ENCODE data around the gene GNA15.
A peak's percentile ranks its signal among the peaks of the same experiment; 100 is the strongest.

Gene GNA15

GRCh38 chr19:3119071-3119595 lies 16.7 kb upstream of the GNA15 start:
- intact Hi-C loops (cut with DNase I): no loop called here
- DNase-seq: peak in 2 of 10 donors; percentile 39 to 51

DNA sequence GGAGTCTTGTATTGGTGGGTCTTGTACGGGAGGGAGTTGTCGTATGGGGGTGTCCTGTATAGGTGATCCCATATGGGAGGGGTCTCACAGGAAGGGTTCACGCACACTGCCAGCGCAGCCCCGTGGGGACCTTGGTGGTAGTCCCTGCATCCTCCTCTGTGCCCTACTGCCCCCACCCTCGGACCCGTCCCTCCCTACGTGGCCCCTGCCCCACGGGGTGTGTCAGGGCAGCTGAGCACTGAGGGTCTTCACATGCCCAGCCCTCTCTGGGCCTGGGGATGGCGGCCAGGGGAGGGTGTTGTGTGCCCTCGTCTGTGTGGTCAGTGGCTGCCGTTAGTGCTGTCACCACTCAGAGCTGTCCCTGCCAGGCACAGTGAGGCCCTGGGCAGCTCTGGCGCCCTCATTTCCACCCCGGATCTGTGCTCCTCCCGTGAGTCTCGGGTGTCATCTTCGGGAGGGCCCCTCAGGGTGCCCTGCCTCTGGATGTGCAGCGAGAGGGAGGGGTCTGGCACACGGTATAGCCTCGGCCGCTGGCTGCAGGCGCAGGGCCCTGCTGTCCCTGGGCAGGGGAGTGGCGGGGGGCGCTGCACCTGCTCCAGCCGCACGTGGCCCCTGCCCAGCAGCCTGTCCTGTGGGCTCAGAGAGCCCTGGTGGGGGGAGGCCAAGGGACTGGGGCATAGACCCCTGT lies 16.0 kb upstream of the GNA15 start:
- intact Hi-C loops (cut with DNase I): no loop called here
- peak in 2 of 10 donors; percentile 50 to 87 for DNase-seq

DNA sequence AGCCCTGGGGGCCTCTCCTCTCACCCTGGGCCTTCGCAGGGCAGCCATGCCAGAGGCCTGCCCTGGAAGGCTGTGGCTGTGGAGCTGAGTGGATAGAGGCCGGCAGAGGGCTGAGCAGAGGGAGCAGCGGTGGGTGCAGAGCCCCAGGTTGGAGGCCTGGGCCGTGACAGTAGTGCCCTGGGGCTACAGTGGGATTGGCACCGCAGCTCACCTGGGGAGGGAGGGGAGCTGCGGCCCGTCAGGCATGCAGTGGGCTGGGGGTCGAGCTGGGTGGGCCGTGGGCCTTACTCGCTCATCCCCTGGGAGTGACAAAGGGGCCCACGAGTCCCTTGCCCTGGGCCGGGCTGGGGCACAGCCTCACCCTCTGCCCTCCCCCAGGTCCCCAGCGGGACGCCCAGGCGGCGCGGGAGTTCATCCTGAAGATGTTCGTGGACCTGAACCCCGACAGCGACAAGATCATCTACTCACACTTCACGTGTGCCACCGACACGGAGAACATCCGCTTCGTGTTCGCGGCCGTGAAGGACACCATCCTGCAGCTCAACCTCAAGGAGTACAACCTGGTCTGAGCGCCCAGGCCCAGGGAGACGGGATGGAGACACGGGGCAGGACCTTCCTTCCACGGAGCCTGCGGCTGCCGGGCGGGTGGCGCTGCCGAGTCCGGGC lies 15.1 kb upstream of the GNA15 start:
- intact Hi-C loops (cut with DNase I): no loop called here
- DNase-seq: peak in 2 of 10 donors; percentile 59 to 74

DNA sequence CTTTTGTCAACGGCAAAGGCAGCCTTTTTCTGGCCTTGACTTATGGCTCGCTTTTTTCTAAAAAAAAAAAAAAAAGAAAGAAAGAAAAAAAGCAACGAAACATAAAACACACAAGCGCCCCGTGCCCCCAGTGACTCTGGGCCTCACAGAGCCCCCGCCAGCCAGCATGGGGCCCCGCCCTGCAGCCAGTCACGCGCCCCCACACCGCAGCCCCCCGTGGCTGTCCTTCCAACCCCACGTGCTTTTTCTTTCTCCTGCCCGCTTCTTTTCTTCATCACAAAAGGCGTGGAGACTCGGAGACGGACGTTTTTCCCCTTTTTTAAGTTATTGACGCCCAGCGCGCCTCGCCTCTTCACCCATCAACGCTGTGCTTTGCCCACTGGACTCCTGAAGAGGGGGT lies 14.4 kb upstream of the GNA15 start:
- peak in 2 of 10 donors; percentile 57 to 58 for DNase-seq
- intact Hi-C loops (cut with DNase I): no loop called here

DNA sequence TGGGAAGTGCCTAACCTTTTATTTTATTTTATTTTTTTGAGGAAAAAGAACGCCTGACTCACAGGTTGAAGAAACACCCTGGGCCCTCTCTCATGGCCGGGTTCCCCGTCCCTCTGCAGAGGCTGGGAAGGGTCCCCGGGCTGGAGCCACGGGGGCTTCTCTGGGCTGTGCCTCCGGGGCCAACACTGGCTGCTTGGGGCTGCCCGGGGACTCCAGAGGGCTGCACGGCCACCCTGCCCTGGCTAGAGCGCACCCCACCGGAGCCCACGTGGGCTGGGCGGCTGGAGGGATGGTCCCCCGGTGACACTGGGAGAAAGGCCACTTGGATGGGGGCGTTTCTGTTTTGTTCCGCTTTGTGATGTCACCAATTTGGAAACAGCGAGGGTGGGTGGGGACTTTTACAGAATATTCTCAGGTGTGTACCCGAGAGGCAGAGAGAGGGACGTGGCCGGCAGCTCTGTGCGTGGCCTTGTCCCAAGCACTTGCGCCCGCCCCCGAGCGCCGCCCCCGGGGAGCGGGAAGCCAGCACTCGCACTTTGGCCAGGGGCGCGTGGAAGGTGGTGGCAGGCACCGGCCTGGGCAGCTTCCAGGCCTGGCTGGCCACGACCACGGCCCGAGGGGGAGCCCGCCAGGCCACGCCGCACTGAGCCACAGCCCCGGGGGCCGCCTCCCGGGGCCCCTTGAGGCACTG lies 13.9 kb upstream of the GNA15 start:
- intact Hi-C loops (cut with DNase I): no loop called here

GRCh38 chr19:3122512-3122870 lies 13.3 kb upstream of the GNA15 start:
- DNase-seq: peak in 2 of 10 donors; percentile 65 to 77
- intact Hi-C loops (cut with DNase I): no loop called here

More for the DNA sequence above, 13.9 kb upstream of the GNA15 start:
- peak in 2 of 10 donors; percentile 49 to 84 for DNase-seq

GRCh38 chr19:3123088-3123721 lies 12.6 kb upstream of the GNA15 start:
- peak in 2 of 10 donors; percentile 63 to 79 for DNase-seq

GRCh38 chr19:3123956-3124355 lies 11.9 kb upstream of the GNA15 start:
- peak in 2 of 10 donors; percentile 29 to 39 for DNase-seq

More at GRCh38 chr19:3123088-3123721, 12.6 kb upstream of the GNA15 start:
- intact Hi-C loops (cut with DNase I): no loop called here

GRCh38 chr19:3124630-3125029 lies 11.2 kb upstream of the GNA15 start:
- intact Hi-C loops (cut with DNase I): no loop called here
- DNase-seq: peak in 1 of 10 donors; percentile 50

More at GRCh38 chr19:3123956-3124355, 11.9 kb upstream of the GNA15 start:
- intact Hi-C loops (cut with DNase I): no loop called here

DNA sequence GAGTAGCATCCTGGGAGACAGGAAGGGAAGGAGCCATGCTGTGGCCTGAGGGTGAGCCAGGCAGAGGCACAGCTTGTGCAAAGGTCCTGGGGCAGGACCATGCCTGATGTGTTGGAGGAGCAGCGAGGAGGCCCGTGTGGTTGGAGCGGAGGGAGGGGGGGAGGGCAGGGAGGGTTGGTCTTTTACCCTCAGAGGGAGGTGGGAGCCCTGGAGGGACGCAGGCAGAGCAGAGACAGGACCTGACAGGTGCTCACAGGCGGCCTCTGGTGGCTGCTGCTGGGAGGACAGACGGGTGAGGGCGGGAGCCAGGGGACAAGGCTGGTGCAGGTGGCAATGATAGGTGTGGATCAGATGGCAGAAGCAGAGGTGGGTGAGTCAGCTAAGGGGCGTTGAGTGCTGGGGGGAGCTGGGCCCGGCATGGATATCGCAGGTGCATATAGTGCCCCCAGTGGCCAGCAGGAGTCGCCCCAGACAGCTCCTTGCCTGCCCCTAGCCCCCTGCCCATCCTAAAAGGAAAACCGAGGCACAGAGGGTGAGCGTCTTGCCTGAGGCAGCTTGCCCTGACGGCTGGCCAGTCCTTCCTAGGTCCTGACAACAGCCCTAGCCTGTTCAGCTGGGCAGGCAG lies 9.8 kb upstream of the GNA15 start:
- DNase-seq: peak in 4 of 10 donors; percentile 46 to 82 (median 63)
- intact Hi-C loops (cut with DNase I): no loop called here

DNA sequence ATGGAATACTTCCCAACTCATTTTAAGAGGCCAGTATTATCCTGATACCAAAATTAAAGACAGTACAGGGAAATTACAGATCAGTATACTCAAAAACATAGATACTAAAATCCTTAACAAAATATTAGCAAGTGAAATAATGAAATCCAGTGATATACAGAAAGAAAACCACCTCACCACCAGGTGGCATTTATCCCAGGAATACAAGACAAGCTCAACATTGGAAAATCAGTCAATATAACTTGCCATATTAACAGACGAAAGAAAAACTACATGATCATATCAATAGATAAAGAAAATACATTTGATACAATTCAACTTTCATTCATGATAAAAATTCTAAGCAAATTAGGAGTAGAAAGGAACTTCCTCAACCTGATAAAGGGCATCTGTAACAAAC lies 6.7 kb upstream of the GNA15 start:
- DNase-seq: no peak
- intact Hi-C loops (cut with DNase I): no loop called here

DNA sequence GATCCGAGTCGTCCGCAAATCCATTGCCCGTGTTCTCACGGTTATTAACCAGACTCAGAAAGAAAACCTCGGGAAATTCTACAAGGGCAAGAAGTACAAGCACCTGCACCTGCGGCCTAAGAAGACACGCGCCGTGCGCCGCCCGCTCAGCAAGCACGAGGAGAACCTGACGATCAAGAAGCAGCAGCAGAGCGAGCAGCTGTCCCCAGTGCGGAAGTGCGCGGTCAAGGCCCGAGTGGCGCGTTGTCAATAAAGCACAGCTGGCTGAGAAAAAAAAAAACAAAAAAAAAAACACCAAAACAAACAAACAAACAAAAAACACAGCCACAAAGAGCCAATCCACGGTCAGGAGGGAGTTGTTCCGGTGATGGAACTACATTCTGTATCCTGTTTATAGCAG lies 4.7 kb upstream of the GNA15 start:
- peak in 2 of 10 donors; percentile 55 to 59 for DNase-seq
- intact Hi-C loops (cut with DNase I): no loop called here

DNA sequence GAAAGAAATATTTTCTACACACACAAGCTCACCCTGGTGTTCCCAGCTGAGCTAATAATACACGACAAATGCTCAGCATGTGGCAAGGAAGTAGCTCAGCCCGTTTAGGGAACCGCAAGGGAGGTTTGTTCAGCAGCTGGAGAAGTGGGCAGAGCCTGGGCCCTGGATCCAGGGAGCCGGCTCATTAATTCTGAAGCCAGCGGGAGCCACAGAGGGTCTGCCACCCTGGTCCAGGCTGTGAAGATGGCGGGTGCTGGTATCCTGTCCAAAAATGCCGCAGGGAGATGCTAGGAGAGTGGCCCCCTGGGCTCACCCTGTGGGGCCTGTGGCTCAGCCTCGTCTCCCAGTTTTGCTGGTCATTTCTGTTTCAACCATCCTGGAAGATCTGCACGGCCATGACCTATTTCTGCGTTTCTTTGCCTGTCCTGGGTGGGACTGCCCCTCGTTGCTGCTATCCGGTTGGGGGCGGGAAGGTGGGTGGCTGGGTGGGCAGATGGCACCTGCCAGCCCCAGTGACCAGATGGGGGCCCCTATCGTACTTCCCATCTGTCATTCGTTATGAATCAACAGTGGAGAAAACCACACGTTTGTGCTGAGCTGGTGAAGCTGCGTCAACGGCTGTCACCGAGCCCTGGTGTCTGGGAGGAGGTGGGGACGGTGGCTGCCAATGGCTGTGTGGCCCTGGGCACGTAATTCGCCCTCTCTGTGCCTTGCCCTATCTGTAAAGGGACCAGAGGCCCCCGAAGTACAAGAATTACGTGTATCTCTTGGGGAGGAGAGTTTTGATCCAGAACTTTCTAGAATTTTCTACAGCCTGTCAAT lies 2.7 kb upstream of the GNA15 start:
- DNase-seq: peak in 5 of 10 donors; percentile 14 to 86 (median 69)
- intact Hi-C loops (cut with DNase I): no loop called here

DNA sequence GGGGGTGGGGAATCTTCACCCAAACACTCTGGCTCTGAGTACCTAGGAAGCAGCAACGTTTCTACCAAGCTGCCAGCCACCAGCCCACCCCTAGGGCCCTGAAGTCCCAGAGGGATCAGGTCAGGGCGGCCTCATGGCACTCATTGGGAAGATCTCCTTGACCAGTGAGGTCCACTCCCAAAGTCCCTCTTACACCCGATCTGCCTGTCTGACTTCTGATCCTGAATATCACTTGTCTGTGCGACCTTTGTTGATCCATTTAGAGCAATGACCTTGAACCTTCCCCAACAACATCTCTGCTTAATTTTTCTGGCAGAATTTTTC lies 2.1 kb upstream of the GNA15 start:
- intact Hi-C loops (cut with DNase I): no loop called here
- DNase-seq: peak in 1 of 10 donors; percentile 57

GRCh38 chr19:3136684-3137055 lies 837 bp downstream of the GNA15 start:
- DNase-seq: peak in 3 of 10 donors; percentile 40 to 66 (median 57)
- intact Hi-C loops (cut with DNase I): no loop called here

- intact Hi-C loops (cut with DNase I): no loop called here
- DNase-seq: peak in 1 of 10 donors; percentile 22
These were observed 1.3 kb downstream of the GNA15 start for GRCh38 chr19:3137119-3137518.

DNA sequence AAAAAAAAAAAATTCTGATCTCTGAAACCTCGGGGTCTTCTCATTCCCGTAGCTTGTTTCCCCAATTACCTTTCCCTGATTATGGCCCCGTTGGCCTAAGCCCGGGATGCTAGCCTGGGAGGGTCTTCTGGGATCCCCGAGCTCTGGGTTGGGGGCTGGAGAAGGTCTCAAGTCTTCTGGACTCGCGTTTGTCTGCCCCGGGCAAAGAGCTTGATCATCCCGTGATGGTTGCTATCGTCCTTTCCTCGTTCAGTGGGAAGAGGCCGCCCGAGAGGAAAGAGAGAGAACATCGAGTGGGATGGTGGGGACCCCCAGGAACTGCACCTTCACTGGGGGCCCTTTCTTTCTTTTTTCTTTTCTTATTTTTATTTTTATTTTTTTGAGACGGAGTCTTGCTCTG lies 2.4 kb downstream of the GNA15 start:
- intact Hi-C loops (cut with DNase I): no loop called here
- peak in 1 of 10 donors; percentile 63 for DNase-seq

DNA sequence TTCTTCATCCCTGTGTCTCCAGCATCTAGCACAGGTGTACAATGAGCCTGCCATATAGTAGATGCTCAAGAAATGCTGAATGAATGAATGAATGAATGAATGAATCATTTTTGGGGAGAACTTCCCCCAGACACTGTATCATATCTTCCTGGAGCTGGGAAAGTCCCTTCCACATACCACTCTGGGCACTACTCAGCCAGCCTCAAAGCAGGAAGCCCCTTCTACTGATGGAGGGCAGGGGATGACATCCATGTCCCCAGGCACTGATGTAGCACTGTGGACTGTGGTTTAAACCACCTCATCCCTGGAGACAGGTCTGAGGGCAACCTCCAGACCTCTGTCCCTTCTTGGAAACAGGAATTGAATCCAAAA lies 4.8 kb downstream of the GNA15 start:
- peak in 1 of 10 donors; percentile 13 for DNase-seq
- intact Hi-C loops (cut with DNase I): no loop called here

DNA sequence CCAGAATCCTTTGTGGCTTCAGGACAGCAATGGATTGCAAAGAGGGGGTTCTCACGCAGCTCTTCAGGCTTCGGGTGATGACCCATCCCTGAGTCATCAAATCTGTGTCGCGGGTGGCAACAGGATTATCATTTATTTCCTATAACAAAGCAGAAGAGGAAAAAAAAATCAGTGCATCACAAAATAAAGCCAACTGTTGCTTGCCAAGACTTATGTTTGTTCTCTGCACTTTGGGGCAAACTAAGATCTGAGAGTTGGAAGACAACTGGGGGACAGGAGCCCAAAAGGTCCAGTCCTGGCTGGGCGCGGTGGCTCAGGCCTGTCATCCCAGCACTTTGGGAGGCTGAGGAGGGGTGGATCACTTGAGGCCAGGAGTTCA lies 6.4 kb downstream of the GNA15 start:
- peak in 2 of 10 donors; percentile 43 to 51 for DNase-seq
- intact Hi-C loops (cut with DNase I): no loop called here
